Hepatocyte (in vitro differentiated cells): ENCODE data around the gene MAGI2.

Source experiments
- EZH2phosphoT487 ChIP-seq: fragments of 200-600 bp; sonication (generic); IDR thresholded peaks from one replicate; pipeline ENCODE4 v1.6.1; 2018; ENCODE audit warnings: antibody characterized with exemption, mild to moderate bottlenecking, low read depth, moderate library complexity; ENCODE audit not compliant: unreplicated experiment, severe bottlenecking
- TF ChIP-seq, protein P1 (sequence below): fragments of 200-600 bp; sonication (generic); IDR thresholded peaks from 2 replicates; pipeline ENCODE4 v1.5.1; 2016; ENCODE audit warnings: antibody characterized with exemption, mild to moderate bottlenecking; ENCODE audit not compliant: poor library complexity

DNA sequence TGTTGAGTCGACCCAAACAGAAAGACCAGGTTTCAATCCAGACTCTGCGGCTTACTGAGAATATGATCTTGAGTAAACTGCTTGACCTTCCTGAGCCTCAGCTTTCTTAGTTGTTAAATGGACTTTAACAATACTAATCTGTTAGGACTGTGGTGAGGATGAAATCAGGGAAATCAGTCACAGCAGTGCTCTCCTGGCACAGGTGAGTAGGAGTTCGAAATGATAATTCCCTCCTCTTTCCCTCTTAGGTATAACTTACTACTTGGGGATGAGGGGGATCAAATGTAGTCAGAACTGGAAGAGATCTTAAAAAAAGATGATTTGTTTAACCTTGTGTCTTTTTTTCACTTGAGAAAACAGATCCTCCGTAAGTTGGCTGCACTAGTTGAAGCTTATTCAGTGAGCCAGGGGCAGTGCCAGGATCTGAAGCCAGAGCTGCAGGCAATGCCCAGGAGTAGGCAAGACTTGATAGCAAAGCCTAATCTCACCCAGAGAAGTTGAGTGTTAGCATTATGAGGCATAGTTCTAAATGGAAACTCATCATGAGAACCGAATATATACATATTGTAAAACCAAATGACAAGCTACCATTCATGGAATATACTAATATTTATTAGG is 1.8 kb upstream of the MAGI2 start:
- no peak for TF ChIP-seq EZH2phosphoT487
- TF ChIP-seq, protein P1, sequence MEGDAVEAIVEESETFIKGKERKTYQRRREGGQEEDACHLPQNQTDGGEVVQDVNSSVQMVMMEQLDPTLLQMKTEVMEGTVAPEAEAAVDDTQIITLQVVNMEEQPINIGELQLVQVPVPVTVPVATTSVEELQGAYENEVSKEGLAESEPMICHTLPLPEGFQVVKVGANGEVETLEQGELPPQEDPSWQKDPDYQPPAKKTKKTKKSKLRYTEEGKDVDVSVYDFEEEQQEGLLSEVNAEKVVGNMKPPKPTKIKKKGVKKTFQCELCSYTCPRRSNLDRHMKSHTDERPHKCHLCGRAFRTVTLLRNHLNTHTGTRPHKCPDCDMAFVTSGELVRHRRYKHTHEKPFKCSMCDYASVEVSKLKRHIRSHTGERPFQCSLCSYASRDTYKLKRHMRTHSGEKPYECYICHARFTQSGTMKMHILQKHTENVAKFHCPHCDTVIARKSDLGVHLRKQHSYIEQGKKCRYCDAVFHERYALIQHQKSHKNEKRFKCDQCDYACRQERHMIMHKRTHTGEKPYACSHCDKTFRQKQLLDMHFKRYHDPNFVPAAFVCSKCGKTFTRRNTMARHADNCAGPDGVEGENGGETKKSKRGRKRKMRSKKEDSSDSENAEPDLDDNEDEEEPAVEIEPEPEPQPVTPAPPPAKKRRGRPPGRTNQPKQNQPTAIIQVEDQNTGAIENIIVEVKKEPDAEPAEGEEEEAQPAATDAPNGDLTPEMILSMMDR, result no peak
